Stimulated activated CD4-positive, alpha-beta T cell treated with anti-CD3 and anti-CD28 coated beads, Interleukin-1b, Interleukin-23, amount 100 ng/mL, for 4 hours (primary cell): Measurements from ENCODE around the gene PMM1.
A peak's percentile ranks its signal among the peaks of the same experiment; 100 is the strongest.

Experiments
- DNase-seq, 2 donors: peaks; one replicate each; pipeline ENCODE4 v3.0.0-alpha.2; 2020; ENCODE audit warnings: low read depth in 2 of 2

The PMM1 gene

DNA sequence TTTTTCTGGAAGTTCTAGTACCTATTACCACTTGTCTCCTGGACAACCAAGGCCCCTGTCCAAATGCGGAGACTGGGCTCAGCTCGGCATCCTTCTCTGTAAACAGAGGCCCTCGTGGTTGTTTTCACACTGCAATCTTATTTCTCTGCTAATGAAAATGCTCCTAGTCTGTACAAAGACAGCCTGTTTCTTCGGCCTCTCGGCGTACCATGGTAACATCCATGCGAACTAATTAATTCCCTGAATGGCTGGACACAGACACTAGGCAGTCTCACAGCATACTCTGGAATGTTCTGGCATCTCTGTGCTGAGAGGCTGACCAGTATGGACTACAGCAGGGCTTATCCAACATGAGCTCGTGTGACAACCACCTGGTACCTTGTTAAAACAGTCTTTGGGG is 51.1 kb downstream of the PMM1 start:
- no peak for DNase-seq

GRCh38 chr22:41537203-41537602 is 52.4 kb downstream of the PMM1 start:
- no peak for DNase-seq

DNA sequence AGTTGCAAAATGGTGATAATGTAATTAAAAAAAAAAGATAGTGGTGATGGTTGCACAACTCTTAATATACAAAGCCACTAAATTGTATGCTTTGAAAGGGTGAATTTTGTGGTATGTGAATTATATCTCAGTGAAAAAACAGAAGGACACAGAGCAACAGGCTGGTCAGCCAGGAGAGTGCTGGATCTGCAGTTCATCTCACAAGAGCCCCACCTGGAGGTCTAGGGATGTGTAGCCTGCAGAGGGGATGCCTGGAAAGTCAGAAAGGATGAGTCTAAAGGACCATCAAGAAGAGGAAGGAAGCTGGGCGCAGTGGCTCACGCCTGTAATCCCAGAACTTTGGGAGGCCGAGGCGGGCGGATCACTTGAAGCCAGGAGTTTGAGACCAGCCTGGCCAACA is 54.4 kb downstream of the PMM1 start:
- DNase-seq: no peak

- DNase-seq: no peak
These were observed 55.4 kb downstream of the PMM1 start for GRCh38 chr22:41534219-41534618.

- peak; percentile 39 to 52 for DNase-seq
These were observed 56.5 kb downstream of the PMM1 start for GRCh38 chr22:41532908-41533825.

DNA sequence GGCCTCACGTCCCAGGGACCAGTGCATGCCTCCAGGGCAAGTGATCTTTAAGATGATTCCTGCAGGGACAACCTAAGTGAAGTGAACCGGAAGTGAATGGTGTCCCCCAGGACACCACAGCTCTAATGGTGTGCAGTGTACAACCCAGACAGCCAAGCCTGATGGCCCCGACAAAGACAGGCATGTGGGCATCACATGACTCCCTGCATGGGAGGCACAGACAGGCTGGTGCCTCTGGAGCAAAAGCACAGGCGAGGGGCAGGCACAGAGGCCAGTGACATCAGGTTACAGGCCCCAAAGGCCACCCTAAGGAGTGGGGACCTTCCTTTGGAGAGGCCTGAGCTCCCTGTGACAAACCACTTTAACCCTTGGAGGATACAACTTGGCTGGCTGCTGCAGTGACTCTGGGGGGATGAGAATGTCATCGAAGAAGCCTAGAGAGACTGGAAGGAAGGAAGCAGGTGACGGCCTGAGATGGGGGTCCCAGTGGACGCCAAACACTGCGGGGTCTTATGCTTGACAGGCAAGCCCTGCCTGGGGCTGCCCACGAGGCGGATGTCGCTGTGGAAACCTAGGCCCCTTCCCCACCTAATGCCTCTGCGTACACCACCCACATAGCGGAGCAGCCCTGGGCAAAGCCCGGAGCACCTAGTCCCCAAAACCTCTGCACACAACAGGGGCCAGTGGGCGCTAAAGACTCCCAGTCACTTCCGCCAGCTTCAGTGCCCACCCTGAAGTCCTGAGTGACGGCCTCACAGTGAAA is 57.7 kb downstream of the PMM1 start:
- no peak for DNase-seq

GRCh38 chr22:41530890-41531714 is 58.5 kb downstream of the PMM1 start:
- no peak for DNase-seq

GRCh38 chr22:41528938-41529561 is 60.6 kb downstream of the PMM1 start:
- DNase-seq: no peak

DNA sequence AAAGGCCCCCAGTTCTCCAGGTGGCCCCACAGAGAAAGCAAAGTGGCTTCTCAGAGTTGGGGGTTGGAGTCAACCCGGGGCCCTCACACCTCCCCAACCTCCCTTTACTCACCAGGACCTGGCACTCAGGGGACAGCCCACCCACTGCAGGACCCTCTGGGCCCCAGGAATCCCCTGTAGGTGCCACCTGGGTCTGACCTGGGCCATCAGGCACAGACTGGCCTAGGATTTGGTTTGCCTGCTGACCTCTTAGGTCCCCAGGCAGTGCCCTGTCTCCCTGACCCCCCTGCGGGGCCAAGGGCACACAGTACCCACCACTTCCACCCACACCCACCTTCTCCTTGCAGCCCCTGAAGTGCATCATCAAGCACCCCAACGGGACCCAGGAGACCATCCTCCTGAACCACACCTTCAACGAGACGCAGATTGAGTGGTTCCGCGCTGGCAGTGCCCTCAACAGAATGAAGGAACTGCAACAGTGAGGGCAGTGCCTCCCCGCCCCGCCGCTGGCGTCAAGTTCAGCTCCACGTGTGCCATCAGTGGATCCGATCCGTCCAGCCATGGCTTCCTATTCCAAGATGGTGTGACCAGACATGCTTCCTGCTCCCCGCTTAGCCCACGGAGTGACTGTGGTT is 61.4 kb downstream of the PMM1 start:
- no peak for DNase-seq
